Brain microvascular endothelial cell (primary cell): ENCODE data around the gene NUDT3.

Source experiments
- DNase-seq: peaks from one replicate; pipeline ENCODE4 v3.0.0-alpha.2; 2020
- H3K27ac ChIP-seq: fragments of 250-450 bp; sonication (Bioruptor Pico); 2 replicates; pipeline ENCODE4 v1.5.1; 2020; ENCODE audit warnings: mild to moderate bottlenecking, moderate library complexity
- H3K27me3 ChIP-seq: fragments of 250-450 bp; sonication (Bioruptor Pico); replicated peaks from 2 replicates; pipeline ENCODE4 v1.5.1; 2020; ENCODE audit warnings: mild to moderate bottlenecking
- H3K36me3 ChIP-seq: fragments of 250-450 bp; sonication (Bioruptor Pico); replicated peaks from 2 replicates; pipeline ENCODE4 v1.5.1; 2020; ENCODE audit warnings: mild to moderate bottlenecking
- H3K4me3 ChIP-seq: 2 replicates; pipeline ENCODE4 v1.5.1; 2011; ENCODE audit warnings: low read depth, mild to moderate bottlenecking, control low read depth, low read length, moderate library complexity
- in situ Hi-C: cut with HindIII; loops from 2 replicates; pipeline ENCODE4 v1.10.0; 2017; ENCODE audit warnings: low sequenced_read_pairs, low pct_ligation_motif_present
- TF ChIP-seq, protein P1 (sequence below): IDR thresholded peaks from 2 replicates; pipeline ENCODE4 v1.5.1; 2011; ENCODE audit warnings: low read depth, mild to moderate bottlenecking, moderate library complexity, low read length, control low read depth, inconsistent platforms; ENCODE audit errors: missing control alignments

The NUDT3 gene

GRCh38 chr6:34352305-34352937 is 40.0 kb downstream of the NUDT3 start:
- TF ChIP-seq, protein P1, sequence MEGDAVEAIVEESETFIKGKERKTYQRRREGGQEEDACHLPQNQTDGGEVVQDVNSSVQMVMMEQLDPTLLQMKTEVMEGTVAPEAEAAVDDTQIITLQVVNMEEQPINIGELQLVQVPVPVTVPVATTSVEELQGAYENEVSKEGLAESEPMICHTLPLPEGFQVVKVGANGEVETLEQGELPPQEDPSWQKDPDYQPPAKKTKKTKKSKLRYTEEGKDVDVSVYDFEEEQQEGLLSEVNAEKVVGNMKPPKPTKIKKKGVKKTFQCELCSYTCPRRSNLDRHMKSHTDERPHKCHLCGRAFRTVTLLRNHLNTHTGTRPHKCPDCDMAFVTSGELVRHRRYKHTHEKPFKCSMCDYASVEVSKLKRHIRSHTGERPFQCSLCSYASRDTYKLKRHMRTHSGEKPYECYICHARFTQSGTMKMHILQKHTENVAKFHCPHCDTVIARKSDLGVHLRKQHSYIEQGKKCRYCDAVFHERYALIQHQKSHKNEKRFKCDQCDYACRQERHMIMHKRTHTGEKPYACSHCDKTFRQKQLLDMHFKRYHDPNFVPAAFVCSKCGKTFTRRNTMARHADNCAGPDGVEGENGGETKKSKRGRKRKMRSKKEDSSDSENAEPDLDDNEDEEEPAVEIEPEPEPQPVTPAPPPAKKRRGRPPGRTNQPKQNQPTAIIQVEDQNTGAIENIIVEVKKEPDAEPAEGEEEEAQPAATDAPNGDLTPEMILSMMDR: no peak
- no peaks in the 10 kb centered on the region for H3K27me3 ChIP-seq
- no peaks in the 10 kb centered on the region for H3K36me3 ChIP-seq
- H3K4me3 ChIP-seq: no peak overlapping the region
- in situ Hi-C loops: no loop called here
- no peak for DNase-seq
- no peak overlapping the region for H3K27ac ChIP-seq

DNA sequence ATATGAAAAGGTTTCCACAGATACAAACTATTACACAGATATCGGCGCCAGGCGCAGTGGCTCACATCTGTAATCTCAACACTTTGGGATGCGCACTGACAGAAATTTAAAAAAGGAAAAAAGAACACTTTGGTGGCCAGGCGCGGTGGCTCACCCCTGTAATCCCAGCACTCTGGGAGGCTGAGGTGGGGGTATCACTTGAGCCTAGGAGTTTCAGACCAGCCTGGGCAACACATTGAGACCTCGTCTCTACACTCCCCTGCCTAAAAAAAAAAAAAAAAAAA is 41.6 kb downstream of the NUDT3 start:
- in situ Hi-C loops: no loop called here
- no peaks in the 10 kb centered on the region for H3K36me3 ChIP-seq
- TF ChIP-seq, protein P1: no peak
- H3K27ac ChIP-seq: no peak overlapping the region
- DNase-seq: no peak
- no peaks in the 10 kb centered on the region for H3K27me3 ChIP-seq
- H3K4me3 ChIP-seq: no peak overlapping the region

- H3K27me3 ChIP-seq: no peaks in the 10 kb centered on the region
- H3K4me3 ChIP-seq: no peak overlapping the region
- no peak overlapping the region for H3K27ac ChIP-seq
- H3K36me3 ChIP-seq: no peaks in the 10 kb centered on the region
- TF ChIP-seq, protein P1: no peak
- no peak for DNase-seq
- in situ Hi-C loops: no loop called here
Measured at GRCh38 chr6:34350137-34350933, 42.1 kb downstream of the NUDT3 start.

DNA sequence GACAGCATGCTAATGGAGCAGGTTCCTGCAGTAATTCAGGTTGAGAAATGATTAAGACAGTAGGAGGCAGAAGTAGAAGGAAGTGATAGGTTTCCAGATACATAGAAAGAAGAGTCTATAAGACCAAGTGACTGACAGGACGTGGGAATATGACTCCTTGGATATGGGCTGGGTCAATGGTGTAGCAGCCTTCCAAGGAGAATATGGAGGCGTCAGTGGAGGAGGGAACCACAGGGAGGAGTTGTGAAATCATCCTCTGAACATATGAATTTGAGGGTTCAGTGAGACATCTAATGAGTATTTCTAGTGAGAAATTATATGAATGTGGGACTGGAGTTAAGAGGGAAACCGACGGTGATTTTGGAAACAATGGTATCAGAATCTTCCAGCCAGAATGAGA is 43.3 kb downstream of the NUDT3 start:
- no peak for DNase-seq

GRCh38 chr6:34347303-34347702 is 45.2 kb downstream of the NUDT3 start:
- in situ Hi-C loops: no loop called here

More for the DNA sequence above, 43.3 kb downstream of the NUDT3 start:
- H3K36me3 ChIP-seq: no peaks in the 10 kb centered on the region
- in situ Hi-C loops: no loop called here
- TF ChIP-seq, protein P1: no peak
- no peak overlapping the region for H3K27ac ChIP-seq
- no peaks in the 10 kb centered on the region for H3K27me3 ChIP-seq
- H3K4me3 ChIP-seq: no peak overlapping the region

More at GRCh38 chr6:34347303-34347702, 45.2 kb downstream of the NUDT3 start:
- Histone ChIP-seq H3K27ac (no peak overlapping the region), H3K4me3 (no peak overlapping the region), H3K27me3 (no peaks in the 10 kb centered on the region), H3K36me3 (no peaks in the 10 kb centered on the region)
- TF ChIP-seq, protein P1: no peak
- DNase-seq: no peak
